GM18873 (cell line): Measurements from ENCODE around the gene SPACA9.

Source experiments
- ATAC-seq: cut with Tn5 transposase; IDR thresholded peaks from one replicate; pipeline ENCODE4 v1.9.1; 2021; ENCODE audit warnings: mild to moderate bottlenecking, moderate library complexity, moderate number of reproducible peaks; ENCODE audit not compliant: unreplicated experiment, low FRiP score

SPACA9 gene

DNA sequence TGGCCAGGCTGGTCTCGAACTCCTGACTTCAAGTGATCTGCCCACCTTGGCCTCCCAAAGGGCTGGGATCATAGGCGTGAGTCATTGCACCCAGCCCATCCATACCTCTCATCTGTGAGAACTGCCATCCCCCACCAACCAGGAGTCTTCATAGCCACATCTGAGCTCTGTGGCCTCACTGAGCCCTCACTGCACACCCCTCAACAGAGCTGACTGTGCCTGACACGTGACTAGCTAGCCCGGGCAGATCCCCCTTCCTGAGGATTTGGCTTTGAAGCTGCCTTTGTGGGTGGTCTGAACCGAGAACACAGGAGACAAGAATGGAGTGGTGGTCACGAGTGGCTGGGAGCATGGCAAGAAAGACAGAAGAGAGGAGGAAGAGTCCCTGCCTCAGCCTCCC lies 16.2 kb upstream of the SPACA9 start:
- ATAC-seq = no peak

- ATAC-seq = no peak
Measured at GRCh38 chr9:132863096-132863495, 15.6 kb upstream of the SPACA9 start.

DNA sequence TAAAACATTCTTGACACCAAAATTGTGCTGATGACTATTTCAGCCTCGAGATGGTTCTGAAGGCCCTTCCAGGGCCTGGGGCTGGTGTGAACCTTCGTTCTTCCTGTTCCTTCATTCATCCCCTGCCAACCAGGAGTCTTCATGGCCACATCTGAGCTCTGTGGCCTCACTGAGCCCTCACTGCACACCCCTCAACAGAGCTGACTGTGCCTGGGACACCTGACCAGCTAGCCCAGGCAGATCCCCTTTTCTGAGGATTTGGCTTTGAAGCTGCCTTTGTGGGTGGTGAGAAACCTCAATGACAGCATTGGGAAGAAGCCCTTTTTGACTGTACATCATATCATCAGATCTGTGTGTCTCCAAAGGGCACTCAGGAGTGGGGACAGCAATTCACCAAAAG lies 14.4 kb upstream of the SPACA9 start:
- no peak for ATAC-seq

DNA sequence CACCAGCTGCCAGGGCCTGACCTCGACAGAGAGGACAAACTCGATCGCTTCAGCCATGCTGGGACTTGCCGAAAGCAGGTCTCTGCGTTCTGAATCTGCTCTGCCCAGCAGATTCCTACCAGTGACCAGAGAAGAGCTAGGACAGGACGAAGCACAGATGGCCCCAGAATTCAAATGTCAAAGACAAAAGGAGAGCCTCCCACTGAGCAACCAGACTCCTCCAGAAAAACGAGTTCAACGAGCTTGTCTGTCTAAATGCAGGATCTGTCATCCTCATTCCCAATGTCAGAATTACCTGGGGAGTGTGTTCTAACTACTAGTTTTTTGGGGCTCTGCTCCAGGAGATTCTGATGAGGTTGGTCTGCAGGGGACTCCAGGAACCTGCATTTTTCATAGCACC lies 14.0 kb upstream of the SPACA9 start:
- ATAC-seq = no peak

GRCh38 chr9:132866898-132867297 lies 11.8 kb upstream of the SPACA9 start:
- ATAC-seq = no peak

GRCh38 chr9:132869266-132869665 lies 9.4 kb upstream of the SPACA9 start:
- ATAC-seq = no peak

- ATAC-seq = no peak
Measured at GRCh38 chr9:132873403-132873802, 5.3 kb upstream of the SPACA9 start.

GRCh38 chr9:132875159-132875558 lies 3.5 kb upstream of the SPACA9 start:
- no peak for ATAC-seq

DNA sequence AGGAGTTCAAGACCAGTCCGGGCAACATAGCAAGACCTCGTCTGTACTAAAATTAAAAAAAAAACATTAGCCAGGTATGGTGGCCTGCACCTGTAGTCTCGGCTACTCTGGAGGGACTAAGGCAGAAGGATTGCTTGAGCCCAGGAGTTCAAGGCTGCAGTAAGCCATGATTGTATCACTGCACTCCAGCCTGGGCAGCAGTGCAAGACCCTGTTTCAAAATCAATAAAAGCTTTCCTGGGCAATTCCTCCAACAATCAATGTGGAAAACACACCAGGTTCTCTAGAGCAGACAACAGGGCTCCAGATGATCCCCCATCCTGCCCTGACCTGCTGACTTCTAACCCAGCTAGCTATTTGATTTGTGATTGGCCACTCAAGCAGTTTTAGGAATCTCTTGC lies 1.8 kb upstream of the SPACA9 start:
- ATAC-seq = no peak

DNA sequence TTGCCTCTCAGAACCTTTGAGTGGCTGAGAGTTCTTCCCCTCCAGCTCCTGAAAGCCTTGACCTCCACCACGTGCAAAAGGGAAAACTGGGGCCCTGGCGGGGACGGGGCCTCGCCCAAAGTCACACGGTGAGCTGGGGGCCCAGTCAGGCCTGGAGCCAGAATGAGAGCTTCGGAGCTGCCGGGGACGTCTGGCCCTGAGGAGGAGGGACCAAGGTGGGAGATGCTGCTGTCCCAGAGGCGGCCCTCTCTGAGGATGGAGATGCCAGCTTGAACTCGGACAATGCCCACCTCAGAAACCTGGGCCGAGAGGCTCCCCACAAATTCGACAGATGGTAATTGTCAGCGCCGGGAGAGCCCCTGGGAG lies 1.3 kb upstream of the SPACA9 start:
- ATAC-seq = no peak

- ATAC-seq = no peak
Measured at GRCh38 chr9:132877824-132878694, 639 bp upstream of the SPACA9 start, which contains the start of gene AK8. AK8 (minus strand) TSS chr9:132878284; CDS start chr9:132878255, 29 bp downstream.

- no peak for ATAC-seq
Measured at GRCh38 chr9:132879457-132880323, 992 bp downstream of the SPACA9 start.

GRCh38 chr9:132880324-132880661 lies 1.6 kb downstream of the SPACA9 start:
- no peak for ATAC-seq

DNA sequence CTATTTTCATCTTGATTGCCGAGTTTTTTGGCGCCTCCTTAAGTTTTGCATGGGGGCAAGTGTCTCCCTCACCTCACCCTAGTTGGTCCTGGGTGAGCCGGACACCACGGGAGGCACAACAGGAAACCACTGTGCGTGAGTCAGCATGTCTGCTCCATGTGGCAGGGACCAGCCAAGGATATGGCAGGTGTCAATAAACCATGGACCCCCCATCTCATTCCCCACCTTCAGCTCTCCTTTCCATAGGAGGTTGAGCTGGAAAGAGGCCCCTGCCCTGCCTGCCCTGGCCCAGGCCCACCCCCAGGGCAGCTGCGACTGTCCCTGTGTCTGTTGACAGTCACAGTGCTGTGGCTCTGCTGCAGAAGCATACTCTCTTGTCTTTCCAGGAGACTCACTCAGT lies 3.1 kb downstream of the SPACA9 start:
- no peak for ATAC-seq

- ATAC-seq = no peak
Measured at GRCh38 chr9:132882616-132883015, 3.9 kb downstream of the SPACA9 start.

GRCh38 chr9:132883349-132884294 lies 4.9 kb downstream of the SPACA9 start:
- no peak for ATAC-seq

GRCh38 chr9:132885720-132886333 lies 7.1 kb downstream of the SPACA9 start:
- no peak for ATAC-seq

DNA sequence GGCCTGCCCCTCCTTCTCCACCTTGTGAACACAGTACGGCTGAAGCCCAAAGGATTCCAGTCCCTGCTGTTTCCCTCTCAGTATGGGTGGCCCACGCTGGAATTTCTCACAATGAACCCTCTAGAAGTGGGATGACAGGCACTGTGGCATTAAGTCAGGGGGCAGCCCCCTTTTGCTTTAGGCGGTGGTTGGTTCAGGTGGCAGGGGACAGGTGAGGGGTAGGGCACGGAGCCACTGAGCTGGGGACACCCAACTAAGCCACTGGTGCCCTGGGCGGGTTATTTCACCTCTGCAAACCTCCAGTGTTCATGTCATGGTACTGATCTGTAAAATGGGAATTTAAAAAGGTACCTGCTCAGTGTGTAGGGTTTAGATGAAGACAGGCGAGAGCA lies 7.6 kb downstream of the SPACA9 start:
- no peak for ATAC-seq

DNA sequence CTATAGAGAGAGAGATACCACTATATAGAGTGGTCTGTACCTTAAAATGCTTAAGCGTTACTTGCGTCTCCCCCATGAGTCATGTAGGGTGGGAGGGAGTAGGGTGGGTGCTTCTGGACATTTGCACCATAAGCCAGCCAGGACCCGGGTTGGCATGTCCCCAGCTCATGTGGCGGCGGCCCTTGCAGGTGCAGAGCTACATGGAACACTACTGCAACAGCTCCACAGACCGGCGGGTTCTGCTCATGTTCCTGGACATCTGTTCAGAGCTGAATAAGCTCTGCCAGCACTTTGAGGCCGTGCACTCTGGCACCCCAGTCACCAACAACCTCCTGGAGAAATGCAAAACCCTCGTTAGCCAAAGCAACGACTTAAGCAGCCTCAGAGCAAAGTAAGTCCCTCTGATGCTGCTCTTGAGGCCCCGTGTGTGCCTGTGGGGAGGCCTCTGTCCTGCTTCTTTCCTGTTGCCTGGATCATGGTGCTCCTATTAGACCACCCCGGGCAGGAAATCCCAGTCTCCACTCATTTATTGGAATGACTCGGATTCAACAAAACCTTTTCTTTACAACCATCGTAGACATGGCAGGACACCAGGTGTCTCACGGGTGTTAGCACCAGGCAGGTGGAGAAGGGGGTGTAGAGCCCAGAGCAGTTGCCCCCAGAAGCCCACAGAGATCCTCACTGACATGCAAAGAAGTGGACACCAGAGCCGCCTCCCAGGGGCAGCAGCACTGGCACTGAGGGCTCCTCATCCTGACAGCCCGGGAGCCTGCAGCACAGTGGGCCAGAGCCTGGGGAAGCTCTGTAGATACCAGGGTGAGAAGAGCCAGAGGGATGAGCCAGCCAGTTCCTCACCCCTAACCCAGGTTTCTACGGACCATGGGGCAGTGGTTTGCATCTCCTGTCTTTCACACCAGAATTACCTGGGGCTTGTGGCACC lies 8.8 kb downstream of the SPACA9 start:
- ATAC-seq = no peak
